ENCODE results near the gene GPR82.
"Not testable (repeated sequence)": the region's sequence is repeated elsewhere in the genome, so short reads cannot be mapped to it uniquely, and the experiment has no call there.

The GPR82 gene, protein sequence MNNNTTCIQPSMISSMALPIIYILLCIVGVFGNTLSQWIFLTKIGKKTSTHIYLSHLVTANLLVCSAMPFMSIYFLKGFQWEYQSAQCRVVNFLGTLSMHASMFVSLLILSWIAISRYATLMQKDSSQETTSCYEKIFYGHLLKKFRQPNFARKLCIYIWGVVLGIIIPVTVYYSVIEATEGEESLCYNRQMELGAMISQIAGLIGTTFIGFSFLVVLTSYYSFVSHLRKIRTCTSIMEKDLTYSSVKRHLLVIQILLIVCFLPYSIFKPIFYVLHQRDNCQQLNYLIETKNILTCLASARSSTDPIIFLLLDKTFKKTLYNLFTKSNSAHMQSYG

DNA sequence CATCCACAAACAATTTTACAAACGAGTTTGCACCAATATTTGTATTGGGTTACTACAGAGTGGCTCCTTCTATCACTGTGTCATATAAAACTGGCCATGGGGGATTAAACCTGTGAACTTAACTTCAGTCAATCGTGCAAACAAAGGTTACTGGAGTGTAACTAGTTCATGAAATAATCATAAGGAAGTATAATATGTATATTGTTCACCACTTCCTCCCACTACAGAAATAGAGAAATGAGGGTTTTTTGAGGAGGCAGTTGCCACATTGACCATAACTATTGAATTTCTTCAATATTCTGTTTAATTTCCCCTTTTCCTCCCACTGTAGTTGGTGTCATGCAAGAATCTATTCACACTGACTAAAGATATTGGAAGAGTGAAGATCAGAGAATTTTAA, at the start of gene GPR82:
TSS of gene GPR82 (plus strand) at position 356 of the 400 bp plus-strand sequence. CDS start 2,846 bp downstream, outside the sequence.
- DNase-seq (ENCODE audit: low read depth in 2 of 2) = no peak

DNA sequence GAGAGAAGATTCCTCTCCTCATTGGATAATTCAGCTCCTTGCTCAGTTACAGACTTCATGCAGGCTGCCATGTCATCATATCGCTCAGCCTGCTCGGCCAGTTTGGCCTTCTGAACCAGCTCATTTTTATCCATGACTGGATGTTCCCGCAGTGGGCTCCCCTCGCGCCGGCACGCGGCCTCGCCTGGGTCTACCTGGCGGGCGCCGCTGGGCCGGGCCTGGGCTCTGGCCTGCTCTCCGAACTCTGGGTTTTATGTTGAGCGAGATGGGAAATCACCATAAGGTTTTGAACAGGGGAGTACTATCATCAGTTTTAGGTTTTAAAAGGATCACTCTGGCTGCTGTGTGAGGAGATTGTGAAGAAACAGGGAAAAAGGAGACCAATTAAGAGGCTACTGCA, 47.6 kb upstream of the GPR82 start:
- not testable (repeated sequence) for DNase-seq (ENCODE audit: low read depth in 2 of 2)

DNA sequence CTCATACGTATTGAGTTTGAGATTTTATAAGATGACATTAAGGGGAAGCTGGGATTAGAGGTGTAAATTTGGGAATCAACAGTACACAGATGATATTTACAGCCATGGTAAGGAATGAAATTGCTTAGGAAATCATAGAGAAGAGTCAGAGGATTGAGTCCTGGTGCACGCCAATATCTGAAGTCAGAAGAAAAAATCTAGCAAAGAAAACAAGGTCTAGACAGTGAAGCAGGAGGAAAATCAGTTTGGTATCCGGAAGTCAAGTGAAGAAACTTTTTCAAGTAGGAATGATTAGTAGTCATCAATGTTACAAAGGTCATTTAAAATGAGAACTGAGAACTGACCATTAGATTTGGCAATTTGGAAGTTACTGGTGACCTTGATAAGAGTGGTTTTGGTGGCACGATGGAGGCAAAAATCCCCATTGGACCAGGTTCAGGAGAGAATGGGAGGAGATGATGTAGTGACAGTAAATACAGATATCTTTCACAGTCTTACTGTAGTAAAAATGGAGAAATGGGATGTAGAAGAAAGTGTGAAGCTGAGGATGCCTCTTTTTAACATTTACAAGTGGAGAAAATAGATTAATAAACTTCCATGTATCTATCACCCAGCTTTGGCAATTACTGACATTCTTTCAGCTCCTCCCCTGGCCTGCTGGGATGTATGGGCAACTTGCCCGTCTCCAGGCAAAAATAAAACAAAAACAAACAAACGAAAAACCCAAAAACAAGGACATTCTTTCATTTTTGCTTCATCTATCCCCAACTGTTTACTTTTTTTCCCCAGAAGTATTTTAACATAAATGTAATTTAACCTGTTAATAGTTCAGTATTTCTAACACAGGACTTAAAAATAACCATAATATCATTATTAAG, 46.6 kb upstream of the GPR82 start:
- DNase-seq (ENCODE audit: low read depth in 2 of 2) = no peak

DNA sequence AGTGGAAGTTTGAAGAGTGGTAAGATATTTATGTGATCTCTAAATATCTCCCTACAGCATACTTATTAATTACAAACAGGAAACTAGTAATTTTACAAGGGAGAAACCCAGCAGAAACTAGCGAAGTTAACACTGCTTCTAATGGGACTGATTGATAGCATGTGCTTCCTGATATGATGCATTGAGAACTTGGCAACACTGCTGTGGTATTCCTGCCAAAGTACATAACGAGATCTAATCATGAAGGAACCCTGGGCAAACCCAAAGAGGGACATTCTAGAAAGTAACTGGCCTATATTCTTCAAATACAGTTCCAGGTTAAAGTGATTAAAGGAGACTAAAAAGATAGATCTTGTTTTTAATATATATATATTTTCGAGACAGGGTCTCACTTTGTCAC, 39.8 kb upstream of the GPR82 start:
- DNase-seq (ENCODE audit: low read depth in 2 of 2) = no peak

DNA sequence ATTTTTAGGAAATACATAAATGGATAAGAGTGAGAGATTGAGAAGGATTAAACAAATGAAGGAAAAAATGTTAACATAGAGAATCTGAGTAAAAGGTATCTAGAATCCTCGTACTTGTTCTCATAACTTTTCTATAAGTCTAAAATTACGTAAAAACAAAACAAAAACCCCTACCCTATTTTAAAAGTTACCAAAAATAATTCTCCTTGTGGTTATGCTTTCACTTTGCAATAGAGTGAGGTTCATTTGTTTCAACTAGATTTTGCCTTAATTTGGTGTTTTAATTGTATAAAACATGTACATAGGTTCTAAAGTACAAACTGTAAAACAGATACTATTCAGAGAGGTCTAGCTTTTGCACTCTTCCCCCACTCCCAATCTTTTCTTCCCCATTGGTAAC, 39.0 kb upstream of the GPR82 start:
- DNase-seq (ENCODE audit: low read depth in 2 of 2) = no peak

DNA sequence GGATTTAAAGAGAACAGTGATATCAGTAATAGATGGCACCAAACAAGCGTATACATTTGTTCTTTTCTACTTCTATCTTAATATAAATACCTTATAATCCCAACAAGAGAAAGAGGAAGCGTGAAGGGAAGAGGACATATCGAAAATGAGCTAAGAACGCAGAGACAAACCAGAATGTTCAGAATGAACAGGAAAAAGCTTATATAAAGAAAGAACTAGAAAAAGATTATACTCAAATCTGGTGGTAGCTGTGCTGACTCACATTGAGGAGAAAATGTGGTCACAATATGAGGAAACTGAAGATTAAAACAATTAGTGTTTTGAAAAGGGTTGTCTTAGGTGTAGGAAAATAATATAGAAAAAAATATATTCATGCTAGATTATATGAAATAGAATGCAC, 37.2 kb upstream of the GPR82 start:
- DNase-seq (ENCODE audit: low read depth in 2 of 2) = no peak

DNA sequence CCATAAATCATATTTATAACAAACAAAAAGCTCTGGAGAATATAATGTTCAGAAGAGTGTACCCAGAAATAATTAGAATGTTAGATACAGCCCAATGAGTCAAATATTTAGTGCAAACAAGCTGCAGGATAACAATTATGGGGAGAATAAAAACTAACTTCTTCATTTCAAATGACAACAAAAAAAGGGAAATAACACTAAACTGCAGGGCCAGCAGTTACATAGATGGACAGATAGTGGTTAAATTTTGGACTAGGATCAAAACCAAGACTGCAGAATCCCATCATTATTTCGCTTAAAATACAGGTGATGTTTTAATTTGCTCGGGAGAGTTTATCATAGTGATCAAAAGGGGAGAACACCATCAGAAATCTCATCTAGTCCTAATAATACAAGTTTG, 35.8 kb upstream of the GPR82 start:
- no peak for DNase-seq (ENCODE audit: low read depth in 2 of 2)

DNA sequence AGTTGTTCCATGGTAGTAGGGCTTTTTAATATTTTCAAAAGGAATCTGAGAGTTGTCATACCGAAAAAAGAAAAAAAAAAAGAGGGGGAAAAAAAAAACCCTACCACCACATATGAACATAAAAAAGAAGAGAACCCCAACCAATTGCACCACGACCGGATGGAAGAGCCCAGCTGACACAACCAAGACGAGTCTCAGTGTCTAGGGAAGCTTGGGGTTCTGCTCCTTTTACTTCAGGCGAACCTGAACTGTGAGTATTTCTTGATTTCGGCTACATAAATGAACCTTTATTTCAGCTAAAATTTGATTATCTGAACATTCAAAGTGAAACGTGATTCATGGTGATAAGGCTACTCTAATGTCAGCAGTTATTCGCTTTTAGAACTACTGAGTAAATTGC, 35.1 kb upstream of the GPR82 start, which contains the start of gene GPR34:
TSS of gene GPR34 (plus strand) at position 139 of the 400 bp plus-strand sequence. CDS start 6,661 bp downstream, outside the sequence.
- no peak for DNase-seq (ENCODE audit: low read depth in 2 of 2)

DNA sequence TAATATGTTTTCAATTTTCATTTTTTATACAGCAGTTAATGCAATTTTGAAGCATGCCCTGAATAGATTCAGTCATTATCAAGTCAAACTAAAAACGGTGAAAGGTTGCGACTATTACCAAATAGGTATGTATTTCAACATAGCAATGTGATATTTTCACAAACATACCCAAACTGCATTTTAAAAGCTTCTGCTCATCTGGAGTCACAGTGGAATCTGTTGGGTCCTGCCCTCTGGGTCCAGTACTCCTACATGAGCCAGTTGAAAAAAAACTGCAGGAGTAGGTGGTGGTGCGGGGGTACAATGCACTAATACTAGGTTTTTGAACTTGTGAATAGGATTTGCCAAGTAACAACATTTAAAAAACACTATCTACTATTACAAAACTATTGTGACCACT, 34.3 kb upstream of the GPR82 start:
- no peak for DNase-seq (ENCODE audit: low read depth in 2 of 2)

DNA sequence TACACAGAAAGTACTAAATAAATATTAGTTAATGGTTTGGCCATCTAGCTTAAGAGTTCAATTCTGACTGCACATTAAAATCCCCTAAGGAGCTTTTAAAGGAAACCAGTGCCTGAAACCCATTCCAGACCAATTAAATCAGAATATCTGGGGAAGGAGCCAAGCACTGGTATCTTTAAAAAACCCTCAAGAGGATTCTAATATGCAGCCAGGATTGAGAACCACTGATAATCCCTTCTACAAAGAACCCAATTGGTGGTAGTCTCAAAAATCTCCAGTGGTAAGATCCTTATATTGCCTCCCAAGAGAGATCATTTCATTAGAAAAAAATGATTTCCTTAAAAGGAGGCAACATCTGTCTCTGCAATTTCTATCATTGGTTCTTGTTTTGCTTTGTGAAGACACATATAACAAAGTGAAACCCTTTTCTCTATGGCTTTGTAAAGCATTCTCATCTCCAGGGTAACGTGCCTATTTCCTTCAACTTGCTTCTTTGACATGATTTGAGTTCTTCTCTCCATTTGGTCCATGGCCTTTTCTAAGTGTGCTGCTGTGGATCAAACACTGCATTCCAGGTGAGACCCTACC, 31.7 kb upstream of the GPR82 start:
- no peak for DNase-seq (ENCODE audit: low read depth in 2 of 2)

DNA sequence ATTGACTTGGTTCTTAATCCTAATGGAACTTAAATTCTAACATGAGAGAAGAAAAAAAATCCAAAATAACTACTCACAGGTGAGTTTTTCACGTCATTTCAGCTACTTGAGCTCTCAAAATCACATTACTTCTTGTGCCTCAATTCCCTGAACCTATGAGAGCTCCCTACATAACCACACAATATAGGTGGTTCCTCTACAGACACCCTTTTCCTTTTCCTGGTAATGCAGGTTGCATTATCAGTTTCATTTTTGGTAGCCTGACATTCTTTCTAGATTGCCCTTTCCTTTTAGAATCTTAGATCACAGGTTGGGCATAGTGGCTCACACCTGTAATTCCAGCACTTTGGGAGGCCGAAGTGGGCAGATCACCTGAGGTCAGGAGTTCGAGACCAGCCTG, 31.0 kb upstream of the GPR82 start:
- no peak for DNase-seq (ENCODE audit: low read depth in 2 of 2)

DNA sequence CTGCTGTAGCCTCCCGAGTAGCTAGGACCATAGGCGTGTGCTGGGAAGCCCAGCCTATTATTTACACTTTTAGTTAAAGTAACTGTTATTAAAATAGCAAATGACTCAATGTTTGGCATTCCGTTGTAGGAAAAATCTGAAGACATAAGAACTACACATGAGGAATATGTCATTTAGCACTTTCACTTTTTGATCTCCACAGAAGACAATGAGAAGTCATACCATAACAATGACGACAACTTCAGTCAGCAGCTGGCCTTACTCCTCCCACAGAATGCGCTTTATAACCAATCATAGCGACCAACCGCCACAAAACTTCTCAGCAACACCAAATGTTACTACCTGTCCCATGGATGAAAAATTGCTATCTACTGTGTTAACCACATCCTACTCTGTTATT, 28.6 kb upstream of the GPR82 start:
- no peak for DNase-seq (ENCODE audit: low read depth in 2 of 2)

DNA sequence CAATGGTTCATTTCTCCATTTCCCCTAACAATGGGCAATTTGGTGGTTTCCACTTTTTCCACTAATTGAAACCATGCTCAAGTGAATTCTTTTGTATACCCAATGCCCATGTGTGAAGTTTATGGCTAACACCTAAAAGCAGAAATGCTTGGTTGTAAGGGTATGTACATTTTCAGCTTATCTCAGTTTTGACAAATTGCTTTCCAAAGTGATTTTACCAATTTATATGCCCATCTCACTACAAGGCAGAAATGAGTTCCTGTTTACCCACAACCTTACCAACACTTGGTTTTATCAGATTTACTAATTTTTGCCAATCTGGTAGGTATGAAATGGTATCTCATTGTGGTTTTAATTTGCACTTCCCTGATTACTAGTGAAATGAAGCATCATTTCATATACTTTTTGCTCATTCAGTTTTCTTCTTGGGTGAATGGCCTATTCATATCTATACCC, 20.4 kb upstream of the GPR82 start:
- DNase-seq (ENCODE audit: low read depth in 2 of 2) = no peak

DNA sequence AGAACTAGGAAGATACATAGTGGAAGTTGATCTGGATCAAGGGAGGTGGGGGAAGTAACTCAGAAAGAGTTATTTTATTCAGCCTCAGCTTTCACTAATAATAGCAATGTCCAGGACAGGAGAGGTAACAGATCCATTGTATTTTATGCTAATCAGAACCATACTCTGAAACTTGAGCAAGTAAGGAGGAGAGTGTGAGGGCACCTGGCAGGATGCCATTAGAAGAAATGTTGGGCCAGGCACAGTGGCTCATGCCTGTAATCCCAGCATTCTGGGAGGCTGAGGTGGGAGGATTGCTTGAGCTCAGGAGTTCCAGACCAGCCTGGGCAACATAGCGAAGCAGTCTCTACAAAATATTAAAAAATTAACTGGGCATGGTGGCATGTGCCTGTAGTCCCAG, 18.9 kb upstream of the GPR82 start:
- no peak for DNase-seq (ENCODE audit: low read depth in 2 of 2)

DNA sequence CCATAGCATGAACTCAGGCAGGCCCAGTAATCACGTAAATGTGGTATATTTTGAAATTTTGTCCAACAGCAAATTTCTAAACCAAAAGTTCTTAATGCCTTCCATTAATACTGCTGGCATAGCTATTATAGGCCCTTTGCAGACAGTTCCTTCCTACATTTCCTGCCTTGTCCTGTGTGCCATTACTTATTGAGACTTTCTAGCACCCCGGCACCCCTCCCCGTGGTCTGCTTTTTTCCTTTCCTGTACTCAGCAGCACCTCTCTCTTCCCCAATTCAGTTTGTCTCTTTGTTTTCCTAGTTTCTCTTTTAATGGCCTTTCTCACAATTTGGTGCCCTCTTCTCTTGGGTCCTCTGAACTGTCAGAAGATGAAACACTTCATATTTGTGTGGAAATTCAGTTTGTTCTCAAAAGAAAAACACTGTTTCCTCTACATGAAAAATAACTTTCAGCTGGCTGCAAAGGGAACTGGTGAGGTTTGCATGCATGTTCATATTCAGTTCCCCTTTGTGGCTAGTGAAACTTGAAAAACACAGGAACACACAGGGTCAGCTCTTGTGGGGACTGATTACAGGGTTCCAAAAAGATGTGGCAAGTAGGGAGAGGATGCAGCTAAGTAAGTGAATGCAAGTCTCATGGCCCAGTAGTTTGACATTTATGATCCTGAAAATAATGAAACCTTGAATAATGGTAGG, 18.2 kb upstream of the GPR82 start:
- no peak for DNase-seq (ENCODE audit: low read depth in 2 of 2)

DNA sequence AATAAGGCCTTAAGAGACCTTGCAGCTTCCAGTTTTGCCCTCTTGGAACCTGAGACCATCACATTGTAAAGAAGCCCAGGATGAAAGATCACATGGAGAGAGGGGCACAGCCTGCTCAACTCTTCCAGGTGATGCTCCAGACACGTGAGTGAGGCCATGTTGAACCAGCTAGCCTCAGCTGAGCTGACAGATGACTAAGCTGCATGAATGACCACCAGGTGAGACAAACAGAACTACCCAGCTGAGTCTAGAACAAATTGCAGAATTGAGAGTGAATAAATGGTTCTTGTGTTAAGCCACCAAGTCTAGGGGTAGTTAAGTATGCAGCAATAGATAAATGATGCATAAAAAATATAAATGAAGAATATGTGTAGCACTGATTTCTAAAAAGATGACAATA, 16.8 kb upstream of the GPR82 start:
- DNase-seq (ENCODE audit: low read depth in 2 of 2) = no peak

DNA sequence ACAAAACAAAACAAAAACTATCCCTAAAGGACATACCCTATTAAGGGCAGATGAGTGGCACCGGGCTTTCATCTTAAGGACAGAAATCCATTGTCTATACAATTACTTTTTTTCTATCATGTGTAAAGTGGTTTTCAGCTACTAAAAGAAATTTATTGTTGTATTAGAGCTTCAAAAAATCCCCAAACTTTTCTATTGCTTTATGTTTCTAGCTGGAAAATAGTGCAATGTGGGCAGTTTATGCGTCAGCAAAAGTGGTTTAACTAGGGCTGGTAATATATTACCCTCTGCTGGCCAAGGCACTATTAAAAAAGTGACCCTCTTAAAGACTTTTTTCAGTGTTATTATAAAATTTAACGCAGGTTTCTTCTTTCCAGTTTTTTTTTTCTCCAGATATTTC, 15.5 kb upstream of the GPR82 start:
- DNase-seq (ENCODE audit: low read depth in 2 of 2) = no peak

DNA sequence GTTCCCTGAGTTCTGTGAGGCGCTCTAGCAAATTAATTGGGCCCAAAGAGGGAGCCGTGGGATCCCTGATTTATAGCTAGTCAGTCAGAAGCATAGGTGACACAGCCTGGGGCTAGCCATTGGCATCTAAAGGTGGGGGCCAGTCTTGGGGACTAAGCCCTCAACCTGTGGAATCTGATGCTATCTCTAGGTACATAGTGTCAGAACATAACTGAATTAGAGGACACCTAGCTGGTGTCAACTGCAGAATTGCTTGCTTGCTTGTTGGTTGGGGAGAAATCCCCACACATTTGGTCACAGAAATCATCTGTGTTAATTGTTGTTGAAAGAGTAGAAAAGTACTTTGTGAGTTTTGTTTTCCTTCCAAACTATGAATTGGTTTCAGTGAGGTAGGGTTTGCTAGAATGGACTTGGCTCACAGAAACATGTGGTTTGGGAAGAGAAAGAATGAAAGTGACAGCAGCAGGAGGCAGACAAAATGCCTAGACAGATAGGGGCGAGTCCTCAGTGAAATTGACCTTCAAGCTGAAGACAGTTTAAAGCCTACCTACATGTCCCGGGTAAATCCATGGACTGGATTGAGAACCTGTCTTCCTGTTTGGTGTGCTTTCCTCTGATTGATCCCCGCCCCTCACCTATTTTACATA, 12.8 kb upstream of the GPR82 start:
- no peak for DNase-seq (ENCODE audit: low read depth in 2 of 2)

DNA sequence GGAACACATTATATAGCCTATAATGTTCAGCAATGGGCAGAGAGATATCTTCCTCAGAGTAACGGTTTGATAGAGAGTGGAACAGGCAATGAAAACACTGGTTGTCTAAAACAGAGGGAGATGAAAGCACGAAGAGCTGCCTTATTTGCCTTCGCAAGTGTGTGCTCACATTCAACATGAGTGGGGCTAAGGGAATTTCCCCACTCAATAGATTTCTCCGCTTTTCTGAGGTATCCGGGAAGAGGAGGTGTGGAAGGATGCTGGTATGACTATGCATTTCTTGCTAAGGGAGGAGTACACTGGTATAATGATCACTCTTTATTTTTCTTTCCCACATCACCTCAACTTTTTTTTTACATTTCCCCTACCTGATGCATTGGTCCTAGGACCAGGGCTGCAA, 7.8 kb upstream of the GPR82 start:
- no peak for DNase-seq (ENCODE audit: low read depth in 2 of 2)

DNA sequence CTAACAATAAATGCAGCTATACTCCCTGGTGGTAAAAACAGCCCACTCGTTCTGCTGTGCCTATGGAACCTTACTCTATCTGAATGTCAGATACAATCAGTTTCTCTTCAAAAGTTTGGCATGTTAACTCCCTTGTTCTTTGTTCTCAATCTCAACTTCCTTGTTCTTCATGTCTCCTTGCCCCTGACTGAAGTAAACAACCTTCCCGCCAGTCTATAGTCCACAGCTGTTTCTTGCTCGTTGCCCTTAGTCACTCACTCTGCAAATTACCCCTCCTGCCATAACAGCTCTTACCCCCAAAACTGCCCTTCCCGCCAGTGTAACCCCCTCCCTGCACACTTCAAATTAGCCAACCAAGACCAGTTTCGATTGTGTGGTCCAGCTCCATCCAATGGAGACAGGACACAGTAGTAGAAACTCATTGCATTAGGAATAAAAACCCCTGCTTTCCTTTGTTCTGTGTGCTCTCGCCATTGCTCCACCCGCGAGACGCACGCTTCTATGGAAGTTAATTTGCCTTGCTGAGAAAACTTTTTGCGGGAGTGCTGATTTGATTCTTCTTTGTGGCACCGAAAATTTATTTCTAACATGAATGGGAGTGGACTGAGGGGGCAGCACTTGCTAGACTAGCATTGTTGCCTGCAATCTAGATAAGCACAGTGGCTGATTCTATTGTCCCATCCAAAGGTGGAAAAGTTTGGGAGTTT, 7.1 kb upstream of the GPR82 start:
- DNase-seq (ENCODE audit: low read depth in 2 of 2) = no peak
